ENCODE measurements around the gene AKAP6. TPM values are rescaled to one million over a fixed set of nuclear protein-coding genes. Genes with fewer than 3 reads are reported as not detected.
A peak's percentile ranks its signal among the peaks of the same experiment; 100 is the strongest.

The AKAP6 gene
- total RNA-seq, 8 experiments from 2014 or later, result 0.76 to 92.9 (median 54.0) TPM

- in situ Hi-C loops (cut with MboI; ENCODE audit: low pct_unique_long_range_greater_than_20kb in 2 of 9, low sequenced_read_pairs in 9 of 9, unreplicated experiment in 9 of 9), result no loop called here
- Histone ChIP-seq H3K4me3 (no peak overlapping the region), H3K27ac (no peak overlapping the region), H3K4me1 (replicated peaks in 1 of 2) (peaks cover 0 to 6% of the 10 kb centered on the region in 2 donors)
- peak in 1 of 8 experiments; percentile 18 for ATAC-seq (replicated peaks in 6 of 8)
- WGBS, 10 experiments, result 70 to 100% (median 89%) methylated on average over 1 to 2 of the region's 2 CpGs; no CpG with 5 or more reads in 2 of the 10 experiments
These were observed 76.8 kb downstream of the AKAP6 start for GRCh38 chr14:32405856-32406255.

DNA sequence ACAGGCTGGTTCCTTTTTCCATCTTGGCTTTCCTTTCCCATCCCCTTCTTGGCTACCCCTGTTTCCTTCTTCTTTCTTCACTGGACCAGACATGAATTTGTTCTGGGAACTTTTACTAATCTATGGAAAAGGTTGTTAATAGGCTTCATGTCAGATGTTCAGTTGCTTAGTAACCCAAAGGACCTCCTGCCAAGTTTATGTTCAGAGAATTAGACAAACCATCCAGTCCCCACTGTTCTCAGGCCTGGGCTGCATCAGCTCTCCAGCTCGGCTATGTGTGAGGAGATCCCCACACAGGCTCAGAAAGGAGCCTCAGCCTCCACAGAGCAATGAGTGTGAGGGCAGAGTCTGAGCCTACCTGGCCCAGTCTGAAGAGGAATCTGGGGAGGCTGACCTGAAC is 78.0 kb downstream of the AKAP6 start:
- WGBS, 10 experiments, result 29 to 100% (median 100%) methylated on average over 1 of the region's 1 CpG; no CpG with 5 or more reads in 5 of the 10 experiments
- in situ Hi-C loops (cut with MboI; ENCODE audit: low pct_unique_long_range_greater_than_20kb in 2 of 9, low sequenced_read_pairs in 9 of 9, unreplicated experiment in 9 of 9), result no loop called here
- ATAC-seq (replicated peaks in 6 of 8), result peak in 1 of 8 experiments; percentile 47
- no peak overlapping the region for H3K27ac ChIP-seq
- H3K4me1 ChIP-seq (replicated peaks in 1 of 2), result peaks cover 2 to 6% of the 10 kb centered on the region in 2 donors
- no peak overlapping the region for H3K4me3 ChIP-seq

DNA sequence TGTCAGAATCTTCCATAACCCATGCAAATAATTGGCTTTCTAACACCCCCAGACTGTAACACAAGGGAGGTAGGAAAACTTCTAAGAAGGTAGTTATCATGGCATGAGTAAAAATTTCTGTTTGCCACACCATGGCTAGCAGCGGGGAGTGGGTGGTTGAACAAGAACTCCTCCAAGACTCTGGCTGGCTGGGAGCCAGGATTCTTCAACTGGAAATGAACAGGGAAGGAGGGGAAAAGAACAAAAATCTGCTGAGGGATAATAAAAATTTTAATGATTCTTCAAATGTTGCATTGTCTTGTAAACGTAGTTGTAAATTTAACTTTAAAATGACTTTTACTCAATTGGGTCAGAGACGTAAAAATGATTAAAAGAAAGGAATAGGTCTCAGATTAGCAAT is 78.9 kb downstream of the AKAP6 start:
- no peak for ATAC-seq (replicated peaks in 6 of 8)
- Histone ChIP-seq H3K27ac (no peak overlapping the region), H3K4me1 (replicated peaks in 1 of 2) (peaks cover 5 to 6% of the 10 kb centered on the region in 2 donors), H3K4me3 (no peak overlapping the region)
- in situ Hi-C loops (cut with MboI; ENCODE audit: low pct_unique_long_range_greater_than_20kb in 2 of 9, low sequenced_read_pairs in 9 of 9, unreplicated experiment in 9 of 9), result no loop called here
- WGBS, 10 experiments, result 0 to 90% (median 76%) methylated on average over 1 to 3 of the region's 3 CpGs; no CpG with 5 or more reads in 1 of the 10 experiments

- Histone ChIP-seq H3K4me1 (replicated peaks in 1 of 2) (peaks cover 3 to 10% of the 10 kb centered on the region in 2 donors), H3K4me3 (no peak overlapping the region), H3K27ac (no peak overlapping the region)
- ATAC-seq (replicated peaks in 6 of 8), result peak in 5 of 8 experiments; percentile 48 to 97 (median 82)
- WGBS, 10 experiments, result 17 to 100% (median 86%) methylated on average over 1 of the region's 1 CpG; no CpG with 5 or more reads in 2 of the 10 experiments
- in situ Hi-C loops (cut with MboI; ENCODE audit: low pct_unique_long_range_greater_than_20kb in 2 of 9, low sequenced_read_pairs in 9 of 9, unreplicated experiment in 9 of 9), result no loop called here
These were observed 83.0 kb downstream of the AKAP6 start for GRCh38 chr14:32412103-32412502.

GRCh38 chr14:32412532-32412931 is 83.4 kb downstream of the AKAP6 start:
- H3K4me3 ChIP-seq, result no peak overlapping the region
- H3K27ac ChIP-seq, result no peak overlapping the region
- in situ Hi-C loops (cut with MboI; ENCODE audit: low pct_unique_long_range_greater_than_20kb in 2 of 9, low sequenced_read_pairs in 9 of 9, unreplicated experiment in 9 of 9), result no loop called here
- peak in 4 of 8 experiments; percentile 49 to 85 (median 83) for ATAC-seq (replicated peaks in 6 of 8)
- H3K4me1 ChIP-seq (replicated peaks in 1 of 2), result peaks cover 3 to 10% of the 10 kb centered on the region in 2 donors
- WGBS, 10 experiments, result 7 to 88% (median 56%) methylated on average over 1 to 2 of the region's 2 CpGs; no CpG with 5 or more reads in 2 of the 10 experiments

GRCh38 chr14:32413967-32414640 is 85.0 kb downstream of the AKAP6 start:
- 42 to 100% (median 50%) methylated on average over 1 to 4 of the region's 4 CpGs; no CpG with 5 or more reads in 1 of the 10 experiments for WGBS, 10 experiments
- Histone ChIP-seq H3K4me1 (replicated peaks in 1 of 2) (peaks cover 11 to 20% of the 10 kb centered on the region in 2 donors), H3K4me3 (no peak overlapping the region), H3K27ac (no peak overlapping the region)
- in situ Hi-C loops (cut with MboI; ENCODE audit: low pct_unique_long_range_greater_than_20kb in 2 of 9, low sequenced_read_pairs in 9 of 9, unreplicated experiment in 9 of 9), result no loop called here
- peak in 1 of 8 experiments; percentile 11 for ATAC-seq (replicated peaks in 6 of 8)

DNA sequence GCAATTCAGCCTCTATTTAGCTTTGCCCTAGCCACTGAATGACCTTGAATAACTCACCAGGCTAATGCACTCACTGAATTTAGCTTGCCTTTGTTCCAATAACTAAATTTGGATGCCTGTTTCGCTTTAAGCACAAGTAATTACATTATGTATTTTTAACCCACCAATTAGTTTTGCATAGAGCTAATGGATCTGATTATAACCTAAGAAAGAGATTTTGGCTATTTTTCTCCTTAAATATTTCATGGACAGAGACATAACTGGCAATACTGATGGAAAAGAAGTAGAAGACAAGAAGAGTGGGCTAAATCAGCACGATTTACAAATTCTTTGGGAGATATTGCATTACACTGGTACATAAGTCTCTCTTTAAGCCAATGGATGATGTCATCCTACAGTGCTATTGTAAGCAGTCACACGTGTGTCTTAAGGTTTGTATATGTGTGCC is 85.7 kb downstream of the AKAP6 start:
- in situ Hi-C loops (cut with MboI; ENCODE audit: low pct_unique_long_range_greater_than_20kb in 2 of 9, low sequenced_read_pairs in 9 of 9, unreplicated experiment in 9 of 9), result no loop called here
- 6 to 86% (median 30%) methylated on average over 2 to 3 of the region's 3 CpGs; no CpG with 5 or more reads in 2 of the 10 experiments for WGBS, 10 experiments

DNA sequence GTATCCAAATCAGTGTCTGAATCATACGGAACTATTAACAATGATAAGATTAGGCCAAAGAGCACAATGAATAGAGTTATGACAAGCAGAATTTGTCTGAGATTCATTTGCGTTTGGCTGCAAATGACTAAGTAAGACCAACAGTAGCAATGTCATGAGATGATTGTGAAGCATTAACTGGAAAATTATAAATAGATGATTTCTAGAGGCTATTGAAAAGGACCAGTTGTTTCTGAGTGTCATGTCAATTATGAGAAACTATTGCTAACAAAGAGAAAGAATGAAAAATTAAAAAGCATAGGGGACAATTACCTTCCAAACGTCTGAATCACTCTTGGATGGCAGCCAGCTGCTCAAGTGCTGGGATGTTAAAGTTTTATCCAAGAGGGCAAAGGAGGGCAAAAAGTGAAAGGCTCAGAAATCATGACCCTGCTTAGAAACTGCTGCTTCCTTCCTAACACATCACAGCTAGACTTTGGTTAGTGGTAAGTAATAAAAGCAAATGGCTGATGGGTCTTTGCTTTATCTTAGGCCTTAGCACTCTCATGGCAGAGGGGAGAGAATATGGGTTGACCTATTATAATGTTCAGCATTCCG is 89.0 kb downstream of the AKAP6 start:
- no peak overlapping the region for H3K4me3 ChIP-seq
- 5 to 100% (median 52%) methylated on average over 1 to 4 of the region's 4 CpGs for WGBS, 10 experiments
- peaks cover 15 to 16% of the 10 kb centered on the region in 2 donors for H3K4me1 ChIP-seq (replicated peaks in 1 of 2)
- in situ Hi-C loops (cut with MboI; ENCODE audit: low pct_unique_long_range_greater_than_20kb in 2 of 9, low sequenced_read_pairs in 9 of 9, unreplicated experiment in 9 of 9), result no loop called here
- peak in 7 of 8 experiments; percentile 21 to 80 (median 56) for ATAC-seq (replicated peaks in 6 of 8)
- H3K27ac ChIP-seq, result no peak overlapping the region

More for the DNA sequence above, 85.7 kb downstream of the AKAP6 start:
- no peak overlapping the region for H3K4me3 ChIP-seq
- H3K27ac ChIP-seq, result no peak overlapping the region
- peaks cover 16 to 20% of the 10 kb centered on the region in 2 donors for H3K4me1 ChIP-seq (replicated peaks in 1 of 2)
- peak in 1 of 8 experiments; percentile 49 for ATAC-seq (replicated peaks in 6 of 8)

- no peak overlapping the region for H3K27ac ChIP-seq
- ATAC-seq (replicated peaks in 6 of 8), result no peak
- 29 to 100% (median 100%) methylated on average over 1 of the region's 1 CpG; no CpG with 5 or more reads in 4 of the 10 experiments for WGBS, 10 experiments
- no peak overlapping the region for H3K4me3 ChIP-seq
- in situ Hi-C loops (cut with MboI; ENCODE audit: low pct_unique_long_range_greater_than_20kb in 2 of 9, low sequenced_read_pairs in 9 of 9, unreplicated experiment in 9 of 9), result no loop called here
- peaks cover 13 to 16% of the 10 kb centered on the region in 2 donors for H3K4me1 ChIP-seq (replicated peaks in 1 of 2)
These were observed 90.3 kb downstream of the AKAP6 start for GRCh38 chr14:32419429-32419828.

GRCh38 chr14:32421781-32422180 is 92.7 kb downstream of the AKAP6 start:
- ATAC-seq (replicated peaks in 6 of 8), result no peak
- Histone ChIP-seq H3K27ac (no peak overlapping the region), H3K4me1 (replicated peaks in 1 of 2) (peaks cover 22 to 25% of the 10 kb centered on the region in 2 donors), H3K4me3 (no peak overlapping the region)
- 67 to 100% (median 80%) methylated on average over 1 of the region's 1 CpG; no CpG with 5 or more reads in 2 of the 10 experiments for WGBS, 10 experiments
- in situ Hi-C loops (cut with MboI; ENCODE audit: low pct_unique_long_range_greater_than_20kb in 2 of 9, low sequenced_read_pairs in 9 of 9, unreplicated experiment in 9 of 9), result no loop called here

- H3K27ac ChIP-seq, result no peak overlapping the region
- ATAC-seq (replicated peaks in 6 of 8), result no peak
- in situ Hi-C loops (cut with MboI; ENCODE audit: low pct_unique_long_range_greater_than_20kb in 2 of 9, low sequenced_read_pairs in 9 of 9, unreplicated experiment in 9 of 9), result no loop called here
- peaks cover 29 to 31% of the 10 kb centered on the region in 2 donors for H3K4me1 ChIP-seq (replicated peaks in 1 of 2)
- H3K4me3 ChIP-seq, result no peak overlapping the region
These were observed 93.3 kb downstream of the AKAP6 start for GRCh38 chr14:32422440-32422839.

GRCh38 chr14:32426028-32426427 is 96.9 kb downstream of the AKAP6 start:
- in situ Hi-C loops (cut with MboI; ENCODE audit: low pct_unique_long_range_greater_than_20kb in 2 of 9, low sequenced_read_pairs in 9 of 9, unreplicated experiment in 9 of 9), result no loop called here
- peaks cover 33 to 40% of the 10 kb centered on the region in 2 donors for H3K4me1 ChIP-seq (replicated peaks in 1 of 2)
- no peak overlapping the region for H3K27ac ChIP-seq
- no peak for ATAC-seq (replicated peaks in 6 of 8)
- 83 to 100% (median 92%) methylated on average over 1 of the region's 1 CpG; no CpG with 5 or more reads in 7 of the 10 experiments for WGBS, 10 experiments
- H3K4me3 ChIP-seq, result no peak overlapping the region
